Keratinocyte (primary cell): ENCODE results near the gene TRMT10C. TPM values are rescaled to one million over a fixed set of nuclear protein-coding genes. Genes with fewer than 3 reads are reported as not detected.
A peak's percentile ranks its signal among the peaks of the same experiment; 100 is the strongest.

ENCODE experiments used
- DNase-seq: peaks from one replicate; pipeline ENCODE4 v3.0.0-alpha.2; 2011; ENCODE audit warnings: low read depth, missing footprints, low spot score
- FAIRE-seq: peaks from 2 replicates; lab custom pipeline; 2011; peaks lifted over from hg19 to GRCh38; lab: Jason Lieb, UNC
- H2AFZ ChIP-seq: 2 replicates; pipeline ENCODE4 v1.6.0; 2012; ENCODE audit warnings: low read length, control low read depth, inconsistent platforms; ENCODE audit not compliant: control insufficient read depth
- H3K27ac ChIP-seq: 2 replicates; pipeline ENCODE4 v1.5.1; 2011; ENCODE audit warnings: low read length; ENCODE audit not compliant: control insufficient read depth, insufficient read depth
- H3K27me3 ChIP-seq: 3 replicates; pipeline ENCODE4 v1.6.0; 2011; ENCODE audit warnings: low read length; ENCODE audit not compliant: control insufficient read depth, insufficient read depth; ENCODE audit errors: extremely low read depth
- H3K36me3 ChIP-seq, 2 experiments: 2 replicates in 1 of 2; 3 replicates in 1 of 2; pipeline ENCODE4 v1.5.1; 2011; ENCODE audit warnings: low read length in 2 of 2, mild to moderate bottlenecking in 1 of 2; ENCODE audit not compliant: control insufficient read depth in 2 of 2, insufficient read depth in 2 of 2; ENCODE audit errors: extremely low read depth in 1 of 2
- H3K4me1 ChIP-seq: 3 replicates; pipeline ENCODE4 v1.5.1; 2011; ENCODE audit warnings: low read length; ENCODE audit not compliant: control insufficient read depth, insufficient read depth; ENCODE audit errors: extremely low read depth
- H3K4me2 ChIP-seq: 3 replicates; pipeline ENCODE4 v1.6.0; 2011; ENCODE audit warnings: low read depth, low read length; ENCODE audit not compliant: control insufficient read depth, insufficient read depth; ENCODE audit errors: extremely low read depth
- H3K4me3 ChIP-seq, 3 experiments: fragments of 200-600 bp in 1 of 3; sonication (generic) in 1 of 3; 2 replicates in 2 of 3; 3 replicates in 1 of 3; pipeline ENCODE4 v1.5.1; 2011 to 2016; ENCODE audit warnings: low read length in 3 of 3, mild to moderate bottlenecking in 3 of 3, control low read depth in 2 of 3, inconsistent platforms in 1 of 3, low read depth in 1 of 3, mixed read lengths in 1 of 3, mixed run types in 1 of 3, moderate library complexity in 1 of 3; ENCODE audit not compliant: control insufficient read depth in 2 of 3, insufficient read depth in 2 of 3; ENCODE audit errors: extremely low read depth in 1 of 3
- H3K79me2 ChIP-seq: 2 replicates; pipeline ENCODE4 v1.6.0; 2012; ENCODE audit warnings: low read length; ENCODE audit not compliant: control insufficient read depth, insufficient read depth
- H3K9ac ChIP-seq: 3 replicates; pipeline ENCODE4 v1.6.0; 2011; ENCODE audit warnings: low read length; ENCODE audit not compliant: control insufficient read depth, insufficient read depth; ENCODE audit errors: extremely low read depth
- H3K9me1 ChIP-seq: 3 replicates; pipeline ENCODE4 v1.6.0; 2011; ENCODE audit warnings: low read length; ENCODE audit not compliant: control insufficient read depth, insufficient read depth; ENCODE audit errors: extremely low read depth
- H3K9me3 ChIP-seq: 2 replicates; pipeline ENCODE4 v1.5.1; 2012; ENCODE audit warnings: low read depth, low read length; ENCODE audit not compliant: control insufficient read depth
- H4K20me1 ChIP-seq: 3 replicates; pipeline ENCODE4 v1.6.0; 2011; ENCODE audit warnings: low read length; ENCODE audit not compliant: control insufficient read depth, insufficient read depth; ENCODE audit errors: extremely low read depth
- CTCF ChIP-seq, 3 experiments: IDR thresholded peaks in 1 of 3; conservative IDR thresholded peaks in 1 of 3; optimal IDR thresholded peaks in 1 of 3; 2 replicates in 2 of 3; 3 replicates in 1 of 3; pipeline versions ENCODE3 to v1.5.1; 2011; ENCODE audit warnings: low read length in 3 of 3, mild to moderate bottlenecking in 3 of 3, moderate library complexity in 2 of 3, control low read depth in 1 of 3, inconsistent platforms in 1 of 3; ENCODE audit not compliant: insufficient read depth in 2 of 3; ENCODE audit errors: extremely low read depth in 1 of 3
- EZH2 ChIP-seq: IDR thresholded peaks from one replicate; pipeline ENCODE4 v1.6.1; 2012; ENCODE audit warnings: inconsistent platforms, mild to moderate bottlenecking, low read length, moderate library complexity
- dilution Hi-C: fragments of 300-500 bp; cut with MboI; formaldehyde crosslinking; loops from one replicate; pipeline ENCODE4 v1.7.0; 2020; ENCODE audit warnings: low sequenced_read_pairs; ENCODE audit not compliant: extremely low pct_ligation_motif_present
- polyA plus RNA-seq, 5 experiments: library from polyadenylated mRNA; depleted of rRNA in 3 of 5; stranded (reverse) in 3 of 5; stranded (forward) in 1 of 5; unstranded in 1 of 5; fragments of >200 nt; gene quantifications; 1 replicate in 1 of 5; 2 replicates in 3 of 5; 3 replicates in 1 of 5; pipeline versions ENCODE4 v1.2.1 to v1.2.3, GENCODE V29; 2011 to 2012; ENCODE audit warnings: missing spikeins in 2 of 5, low read depth in 1 of 5, low replicate concordance in 1 of 5

The TRMT10C gene
- polyA plus RNA-seq, 1 donor (not counting 4 experiments of a cell fraction or from before 2014, with no cell fraction given) = 35.5 TPM

- peak; percentile 48 for FAIRE-seq
- no peak for DNase-seq
- H3K27ac ChIP-seq = no peak overlapping the region
These were observed 28.7 kb upstream of the TRMT10C start for GRCh38 chr3:101532783-101533602.

GRCh38 chr3:101533603-101533968 is 28.1 kb upstream of the TRMT10C start:
- Histone ChIP-seq H3K4me3 (no peak overlapping the region), H3K9me3 (no peaks in the 10 kb centered on the region), H3K27ac (no peak overlapping the region), H3K36me3 (no peaks in the 10 kb centered on the region), H3K9ac (no peak overlapping the region), H4K20me1 (no peaks in the 10 kb centered on the region), H3K79me2 (no peaks in the 10 kb centered on the region), H3K9me1 (no peaks in the 10 kb centered on the region), H3K4me1 (peaks cover 18% of the 10 kb centered on the region), H2AFZ (no peak overlapping the region), H3K4me2 (no peak overlapping the region), H3K27me3 (no peaks in the 10 kb centered on the region)
- no peak for TF ChIP-seq CTCF (optimal IDR thresholded peaks at IDR 0.05 in 1 of 3, IDR thresholded peaks at IDR 0.05 in 1 of 3, conservative IDR thresholded peaks at IDR 0.05 in 1 of 3; ENCODE audit: extremely low read depth in 1 of 3, insufficient read depth in 2 of 3, low read length in 3 of 3)
- no peak for TF ChIP-seq EZH2
- FAIRE-seq (peak; percentile 46), DNase-seq (no peak)
- dilution Hi-C loops = no loop called here

More at GRCh38 chr3:101532783-101533602, 28.7 kb upstream of the TRMT10C start:
- no peaks in the 10 kb centered on the region for H3K9me1 ChIP-seq
- H4K20me1 ChIP-seq = no peaks in the 10 kb centered on the region
- H3K79me2 ChIP-seq = no peaks in the 10 kb centered on the region
- TF ChIP-seq CTCF (optimal IDR thresholded peaks at IDR 0.05 in 1 of 3, IDR thresholded peaks at IDR 0.05 in 1 of 3, conservative IDR thresholded peaks at IDR 0.05 in 1 of 3; ENCODE audit: extremely low read depth in 1 of 3, insufficient read depth in 2 of 3, low read length in 3 of 3) (no peak), EZH2 (no peak)
- H3K4me3 ChIP-seq = no peak overlapping the region
- H3K9ac ChIP-seq = no peak overlapping the region
- H3K4me2 ChIP-seq = peak overlapping the region; percentile 51
- H3K4me1 ChIP-seq = peaks cover 18% of the 10 kb centered on the region
- no peaks in the 10 kb centered on the region for H3K36me3 ChIP-seq
- no peaks in the 10 kb centered on the region for H3K27me3 ChIP-seq
- H2AFZ ChIP-seq = peak overlapping the region; percentile 19
- dilution Hi-C loops = no loop called here
- no peaks in the 10 kb centered on the region for H3K9me3 ChIP-seq
